Measurements from ENCODE around the gene SEC23B.

Gene SEC23B

GRCh38 chr20:18580012-18580411, 72.3 kb downstream of the SEC23B start:
- DNase-seq (ENCODE audit: insufficient read length, low spot score) (no peak), FAIRE-seq (no peak)

- DNase-seq (ENCODE audit: insufficient read length, low spot score) = no peak
- no peak for FAIRE-seq
These were observed 77.4 kb downstream of the SEC23B start for GRCh38 chr20:18585134-18585533.

GRCh38 chr20:18587665-18588573, 80.2 kb downstream of the SEC23B start, which contains the start of gene DTD1:
Gene DTD1, plus strand, starts transcription at chr20:18588054. Its CDS starts 19 bp downstream, at chr20:18588073.
- peak; percentile 87 for DNase-seq (ENCODE audit: insufficient read length, low spot score)
- peak; percentile 98 for FAIRE-seq

GRCh38 chr20:18588574-18588933, 80.8 kb downstream of the SEC23B start:
- FAIRE-seq = no peak
- no peak for DNase-seq (ENCODE audit: insufficient read length, low spot score)

- FAIRE-seq = no peak
- DNase-seq (ENCODE audit: insufficient read length, low spot score) = no peak
These were observed 82.4 kb downstream of the SEC23B start for GRCh38 chr20:18589941-18590674.

GRCh38 chr20:18596270-18596669, 88.5 kb downstream of the SEC23B start:
- FAIRE-seq = no peak
- no peak for DNase-seq (ENCODE audit: insufficient read length, low spot score)

- no peak for FAIRE-seq
These were observed 102.0 kb downstream of the SEC23B start for GRCh38 chr20:18609741-18610140.

More at GRCh38 chr20:18609741-18610140, 102.0 kb downstream of the SEC23B start:
- DNase-seq (ENCODE audit: insufficient read length, low spot score) = no peak
